ENCODE measurements around the gene KCNH4. TPM values are rescaled to one million over a fixed set of nuclear protein-coding genes. Genes with fewer than 3 reads are reported as not detected.

The KCNH4 gene
- total and polyA plus RNA-seq, 2 of the 13 experiments (the other 11 are each of a cell fraction or from before 2014, with no cell fraction given): 0.01 to 0.09 TPM

- TF ChIP-seq IRF2 (CRISPR knock-in tag; IDR thresholded peaks at IDR 0.05) (0 out of 2 replicates have a peak, but pooled peaks have one; percentile 25), MXD4 (CRISPR knock-in tag; IDR thresholded peaks at IDR 0.05) (no peak), ATM (IDR thresholded peaks at IDR 0.05; ENCODE audit: borderline replicate concordance) (0 out of 2 replicates have a peak, but pooled peaks have one; percentile 65), ZNF282 (IDR thresholded peaks at IDR 0.05; ENCODE audit: partially characterized antibody) (peak; percentile 40), RAD21 (CRISPR knock-in tag; IDR thresholded peaks at IDR 0.05) (peak; percentile 82), ZNF549 (CRISPR knock-in tag; IDR thresholded peaks at IDR 0.05) (no peak), DRAP1 (CRISPR knock-in tag; IDR thresholded peaks at IDR 0.05) (no peak), ZNF839 (CRISPR knock-in tag; IDR thresholded peaks at IDR 0.05; ENCODE audit: borderline replicate concordance) (0 out of 2 replicates have a peak, but pooled peaks have one; percentile 70), ZNF547 (CRISPR knock-in tag; IDR thresholded peaks at IDR 0.05) (no peak), ZNF362 (CRISPR knock-in tag; IDR thresholded peaks at IDR 0.05; ENCODE audit: borderline replicate concordance) (no peak), FOXO1 (CRISPR knock-in tag; IDR thresholded peaks at IDR 0.05) (no peak), ZFP36 (IDR thresholded peaks at IDR 0.05; ENCODE audit: borderline replicate concordance, low read depth, low read length, partially characterized antibody) (no peak), ZSCAN22 (CRISPR knock-in tag; IDR thresholded peaks at IDR 0.05) (no peak), SPEN (CRISPR knock-in tag; IDR thresholded peaks at IDR 0.05; ENCODE audit: low read depth) (0 out of 2 replicates have a peak, but pooled peaks have one; percentile 29), PTBP1 (IDR thresholded peaks at IDR 0.05; ENCODE audit: low read depth, low read length, poor library complexity, severe bottlenecking) (no peak), ZNF431 (CRISPR knock-in tag; IDR thresholded peaks at IDR 0.05; ENCODE audit: borderline replicate concordance, low read depth) (peak; percentile 38; the same call in 1 of the 2 replicates), ZNF770 (CRISPR knock-in tag; IDR thresholded peaks at IDR 0.05) (peak; percentile 69; the same call in 1 of the 2 replicates), SIN3B (IDR thresholded peaks at IDR 0.05; ENCODE audit: low read length) (0 out of 2 replicates have a peak, but pooled peaks have one; percentile 31), ZNF615 (CRISPR knock-in tag; IDR thresholded peaks at IDR 0.05; ENCODE audit: borderline replicate concordance) (0 out of 2 replicates have a peak, but pooled peaks have one; percentile 36), ARNT2 (CRISPR knock-in tag; IDR thresholded peaks at IDR 0.05; ENCODE audit: low read depth) (0 out of 2 replicates have a peak, but pooled peaks have one; percentile 26), TBP (CRISPR knock-in tag; IDR thresholded peaks at IDR 0.05) (no peak), NR2F6 (IDR thresholded peaks at IDR 0.05) (no peak), NR2F6 (CRISPR knock-in tag; IDR thresholded peaks at IDR 0.05) (0 out of 2 replicates have a peak, but pooled peaks have one; percentile 20), KLF13 (CRISPR knock-in tag; IDR thresholded peaks at IDR 0.05) (0 out of 2 replicates have a peak, but pooled peaks have one; percentile 72), JARID2 (CRISPR knock-in tag; IDR thresholded peaks at IDR 0.05; ENCODE audit: insufficient replicate concordance) (no peak), ZNF451 (CRISPR knock-in tag; IDR thresholded peaks at IDR 0.05) (0 out of 2 replicates have a peak, but pooled peaks have one; percentile 29), SAP130 (CRISPR knock-in tag; IDR thresholded peaks at IDR 0.05; ENCODE audit: low read depth) (peak; percentile 29; the same call in 1 of the 2 replicates), BRD4 (CRISPR knock-in tag; IDR thresholded peaks at IDR 0.05) (no peak), NPAS2 (CRISPR knock-in tag; IDR thresholded peaks at IDR 0.05; ENCODE audit: borderline replicate concordance) (no peak)
Observed at GRCh38 chr17:42221886-42222745, 41.2 kb upstream of the KCNH4 start (continued).

Data from HepG2 (cell line).